Measurements from ENCODE around the gene PIH1D1.

Gene PIH1D1

DNA sequence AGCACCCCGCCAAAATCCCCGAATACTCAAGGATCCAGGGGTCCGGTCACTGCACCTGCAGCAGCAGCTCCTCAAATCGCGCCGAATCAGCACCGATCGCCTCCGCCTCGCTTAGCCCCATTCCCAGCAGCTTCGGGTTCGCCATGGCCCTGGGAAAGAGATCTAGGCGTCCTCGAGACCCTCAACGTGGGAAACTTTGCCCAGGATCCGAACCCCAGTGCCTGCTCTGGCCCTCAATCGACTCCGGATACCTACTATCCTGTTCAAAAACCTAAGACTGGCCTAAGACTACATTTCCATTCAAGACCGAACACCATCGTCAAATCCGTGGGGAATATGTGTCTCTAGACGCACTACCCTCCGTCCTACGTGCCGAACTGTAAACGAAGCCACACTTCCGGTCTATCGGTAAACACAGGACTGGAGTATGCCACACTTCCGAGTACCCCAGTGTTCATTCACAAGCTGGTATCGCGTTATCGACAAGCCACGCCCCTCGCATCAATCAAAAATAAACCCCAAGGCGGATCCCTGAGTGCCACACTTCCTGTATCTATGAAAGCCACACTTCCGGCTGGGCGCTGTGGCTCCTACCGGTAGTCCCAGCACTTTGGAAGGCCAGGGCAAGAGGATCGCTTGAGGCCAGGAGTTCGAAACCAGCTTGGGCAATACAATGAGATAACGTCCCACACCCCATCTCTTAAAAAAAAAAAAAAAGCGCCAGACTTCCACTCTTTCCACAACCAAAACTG lies at the start of gene PIH1D1:
PIH1D1 (minus strand) TSS at position 385 of the 752 bp plus-strand sequence; CDS start at position 145, 240 bp downstream.
- Mint-ChIP-seq H3K4me1 (ENCODE audit: low read depth) (peaks cover 48% of the 10 kb centered on the region), H3K27me3 (no peaks in the 10 kb centered on the region), H3K4me3 (peak within 1 kb of the TSS; percentile 100), H3K9me3 (ENCODE audit: low read depth) (no peaks in the 10 kb centered on the region), H3K27ac (peak within 1 kb of the TSS; percentile 100), H3K36me3 (peaks cover 6% of the 10 kb centered on the region)

DNA sequence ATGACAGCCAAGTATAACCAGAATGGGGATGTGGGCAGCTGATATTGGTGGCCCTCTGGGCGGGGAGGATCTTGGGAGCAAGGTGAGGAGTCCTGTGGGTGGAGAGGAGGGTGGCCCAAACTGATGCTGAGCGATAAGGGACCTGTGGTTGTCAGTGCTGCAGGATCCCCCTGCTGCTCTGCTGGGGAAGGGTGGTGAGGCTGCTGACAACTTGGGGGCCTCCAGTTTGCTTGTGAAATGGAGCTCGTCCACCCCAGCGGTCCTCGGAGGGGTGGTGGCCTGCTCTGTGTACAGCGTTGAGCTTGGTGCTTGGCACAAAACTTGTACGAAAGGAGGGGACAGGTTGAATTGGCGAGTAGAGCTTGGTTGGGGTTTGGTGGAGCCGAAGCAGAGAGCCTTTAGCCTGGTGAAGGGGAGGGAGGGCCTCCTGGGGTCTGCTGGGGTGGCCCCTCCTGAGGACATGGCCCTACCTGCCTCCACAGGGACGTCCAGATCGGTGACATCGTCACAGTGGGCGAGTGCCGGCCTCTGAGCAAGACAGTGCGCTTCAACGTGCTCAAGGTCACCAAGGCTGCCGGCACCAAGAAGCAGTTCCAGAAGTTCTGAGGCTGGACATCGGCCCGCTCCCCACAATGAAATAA lies 47.5 kb upstream of the PIH1D1 start:
- Mint-ChIP-seq H3K9me3 (ENCODE audit: low read depth) (no peaks in the 10 kb centered on the region), H3K27me3 (no peaks in the 10 kb centered on the region)

DNA sequence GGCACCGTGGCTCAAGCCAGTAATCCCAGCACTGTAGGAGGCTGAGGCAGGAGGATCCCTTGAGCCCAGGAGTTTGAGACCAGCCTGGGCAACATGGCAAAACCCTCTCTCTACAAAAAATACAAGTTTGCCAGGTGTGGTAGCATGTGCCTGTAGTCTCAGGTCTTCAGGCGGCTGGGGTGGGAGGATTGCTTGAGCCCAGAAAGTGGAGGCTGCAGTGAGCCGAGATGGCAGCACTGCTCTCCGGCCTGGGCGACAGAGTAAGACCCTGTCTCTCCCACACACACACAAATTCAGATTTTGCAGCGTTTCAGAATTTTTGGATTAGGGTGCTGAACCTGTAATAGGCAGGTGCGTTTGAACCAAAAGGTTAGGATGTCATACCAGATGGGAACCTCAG lies 46.9 kb upstream of the PIH1D1 start:
- H3K27me3 Mint-ChIP-seq = no peaks in the 10 kb centered on the region
- H3K4me1 Mint-ChIP-seq (ENCODE audit: low read depth) = peaks cover 51% of the 10 kb centered on the region
- H3K36me3 Mint-ChIP-seq = peaks cover 22% of the 10 kb centered on the region
- no peaks in the 10 kb centered on the region for H3K9me3 Mint-ChIP-seq (ENCODE audit: low read depth)
- peak overlapping the region; percentile 98 for H3K4me3 Mint-ChIP-seq
- peak overlapping the region; percentile 98 for H3K27ac Mint-ChIP-seq

More for the DNA sequence above, 47.5 kb upstream of the PIH1D1 start:
- H3K4me1 Mint-ChIP-seq (ENCODE audit: low read depth) = peaks cover 51% of the 10 kb centered on the region
- H3K27ac Mint-ChIP-seq = peak overlapping the region; percentile 98
- H3K36me3 Mint-ChIP-seq = peaks cover 22% of the 10 kb centered on the region
- H3K4me3 Mint-ChIP-seq = peak overlapping the region; percentile 98

DNA sequence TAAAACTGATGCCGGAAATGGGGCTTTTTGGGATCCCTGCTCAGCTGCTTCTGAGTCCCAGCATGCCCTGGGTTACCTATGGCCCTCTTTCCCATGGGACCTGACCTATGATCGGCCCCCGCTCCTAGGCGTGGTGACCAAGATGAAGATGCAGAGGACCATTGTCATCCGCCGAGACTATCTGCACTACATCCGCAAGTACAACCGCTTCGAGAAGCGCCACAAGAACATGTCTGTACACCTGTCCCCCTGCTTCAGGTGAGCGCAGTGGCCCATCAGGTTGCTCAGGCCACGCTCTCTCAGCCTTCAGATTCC lies 46.1 kb upstream of the PIH1D1 start:
- H3K27ac Mint-ChIP-seq = peak overlapping the region; percentile 98
- H3K27me3 Mint-ChIP-seq = no peaks in the 10 kb centered on the region
- peaks cover 22% of the 10 kb centered on the region for H3K36me3 Mint-ChIP-seq
- H3K4me3 Mint-ChIP-seq = peak overlapping the region; percentile 98
- peaks cover 48% of the 10 kb centered on the region for H3K4me1 Mint-ChIP-seq (ENCODE audit: low read depth)
- no peaks in the 10 kb centered on the region for H3K9me3 Mint-ChIP-seq (ENCODE audit: low read depth)

DNA sequence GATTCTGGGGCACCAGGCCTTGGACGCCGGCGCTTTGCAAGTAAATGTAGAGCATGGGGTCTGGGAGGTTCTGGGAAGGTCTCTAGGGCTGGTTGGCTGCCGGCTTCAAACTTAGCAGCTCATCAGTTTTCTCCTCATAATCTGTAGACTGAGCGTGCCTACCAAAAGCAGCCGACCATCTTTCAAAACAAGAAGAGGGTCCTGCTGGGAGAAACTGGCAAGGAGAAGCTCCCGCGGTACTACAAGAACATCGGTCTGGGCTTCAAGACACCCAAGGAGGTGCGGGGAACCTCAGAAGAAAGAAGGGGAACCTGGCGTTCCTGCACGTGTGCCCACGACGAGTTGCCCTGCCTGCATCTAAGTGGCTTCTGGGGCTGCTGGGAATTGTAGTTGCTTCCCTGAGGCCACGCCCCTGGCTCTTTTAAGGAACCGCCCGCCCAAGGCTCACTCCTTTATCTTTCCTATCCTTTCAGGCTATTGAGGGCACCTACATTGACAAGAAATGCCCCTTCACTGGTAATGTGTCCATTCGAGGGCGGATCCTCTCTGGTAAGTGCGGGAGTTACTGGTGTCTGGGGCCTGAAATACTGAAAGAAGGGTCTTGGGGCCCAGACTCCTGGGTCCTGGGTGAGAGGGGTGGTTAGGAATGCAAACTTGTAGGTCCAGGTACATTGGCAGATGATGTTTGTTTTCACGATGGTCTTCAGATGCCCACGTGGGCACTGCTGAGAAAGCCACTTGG lies 45.6 kb upstream of the PIH1D1 start:
- peaks cover 49% of the 10 kb centered on the region for H3K4me1 Mint-ChIP-seq (ENCODE audit: low read depth)
- H3K27ac Mint-ChIP-seq = peak overlapping the region; percentile 98
- peak overlapping the region; percentile 98 for H3K4me3 Mint-ChIP-seq
- H3K27me3 Mint-ChIP-seq = no peaks in the 10 kb centered on the region
- H3K36me3 Mint-ChIP-seq = peaks cover 22% of the 10 kb centered on the region
- no peaks in the 10 kb centered on the region for H3K9me3 Mint-ChIP-seq (ENCODE audit: low read depth)

DNA sequence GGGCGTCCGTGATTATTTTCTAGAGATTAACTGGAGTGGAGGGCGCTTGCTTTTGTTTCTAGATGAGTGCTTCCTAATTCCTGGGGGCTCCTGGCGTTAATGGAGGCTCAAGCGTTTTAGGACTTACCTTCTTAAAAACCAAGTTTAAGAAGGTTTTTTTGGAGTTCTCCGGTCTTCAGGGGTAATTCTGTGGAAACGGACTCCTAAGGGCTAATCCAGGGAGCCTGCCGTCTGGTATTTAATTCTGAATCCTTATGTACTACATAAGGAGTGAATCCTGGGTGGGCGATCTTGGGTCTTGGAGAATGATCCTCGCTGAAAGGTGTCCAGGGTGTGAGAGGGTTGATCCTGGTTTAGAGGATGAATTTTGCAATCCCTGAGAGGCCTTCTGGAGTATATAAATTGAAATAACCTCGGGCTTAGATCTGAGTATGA lies 45.0 kb upstream of the PIH1D1 start:
- Mint-ChIP-seq H3K27me3 (no peaks in the 10 kb centered on the region), H3K4me3 (peak overlapping the region; percentile 98), H3K27ac (peak overlapping the region; percentile 98), H3K9me3 (ENCODE audit: low read depth) (no peaks in the 10 kb centered on the region), H3K4me1 (ENCODE audit: low read depth) (peaks cover 46% of the 10 kb centered on the region), H3K36me3 (peaks cover 24% of the 10 kb centered on the region)

DNA sequence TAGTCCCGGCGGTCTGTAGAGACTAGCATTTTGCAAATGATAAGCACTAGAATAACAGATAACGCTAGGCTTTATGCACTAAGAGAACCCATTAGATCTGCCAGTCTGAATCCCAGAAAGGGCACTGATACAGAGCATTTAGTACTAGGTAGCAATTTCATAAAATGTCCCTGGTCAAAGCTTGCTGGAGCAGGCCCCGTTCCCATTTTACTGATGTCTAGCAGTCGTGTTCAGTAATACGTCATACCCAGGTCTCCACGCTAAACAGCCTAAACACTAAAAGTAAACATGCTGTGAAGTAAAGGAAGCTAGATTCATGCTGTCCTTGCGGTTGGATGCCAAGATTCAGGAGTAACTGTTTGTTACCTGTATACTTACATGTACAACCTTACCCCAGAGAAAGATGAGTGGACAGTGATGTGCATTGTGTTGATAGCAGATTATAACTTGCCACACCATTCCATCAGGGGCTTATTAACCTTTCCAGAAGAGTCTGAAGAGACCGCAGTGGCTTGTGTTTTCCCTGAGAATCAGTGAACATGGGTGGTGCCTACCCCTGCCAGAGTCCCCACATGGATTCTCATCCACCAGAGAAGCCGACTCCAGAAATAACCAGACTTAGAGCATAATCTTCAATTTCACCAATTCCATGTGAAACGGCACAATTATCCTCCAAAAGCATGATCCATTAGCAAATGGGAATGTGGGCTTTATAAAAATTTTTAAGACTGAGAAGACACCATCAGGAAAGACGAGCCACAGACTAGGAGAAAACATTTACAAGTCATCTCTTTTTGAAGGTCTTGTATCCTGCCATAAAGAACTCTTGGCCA lies 41.2 kb upstream of the PIH1D1 start:
- Mint-ChIP-seq H3K27ac (peak overlapping the region; percentile 79), H3K4me3 (peak overlapping the region; percentile 58), H3K27me3 (no peaks in the 10 kb centered on the region), H3K4me1 (ENCODE audit: low read depth) (peaks cover 36% of the 10 kb centered on the region), H3K9me3 (ENCODE audit: low read depth) (no peaks in the 10 kb centered on the region), H3K36me3 (peaks cover 31% of the 10 kb centered on the region)

DNA sequence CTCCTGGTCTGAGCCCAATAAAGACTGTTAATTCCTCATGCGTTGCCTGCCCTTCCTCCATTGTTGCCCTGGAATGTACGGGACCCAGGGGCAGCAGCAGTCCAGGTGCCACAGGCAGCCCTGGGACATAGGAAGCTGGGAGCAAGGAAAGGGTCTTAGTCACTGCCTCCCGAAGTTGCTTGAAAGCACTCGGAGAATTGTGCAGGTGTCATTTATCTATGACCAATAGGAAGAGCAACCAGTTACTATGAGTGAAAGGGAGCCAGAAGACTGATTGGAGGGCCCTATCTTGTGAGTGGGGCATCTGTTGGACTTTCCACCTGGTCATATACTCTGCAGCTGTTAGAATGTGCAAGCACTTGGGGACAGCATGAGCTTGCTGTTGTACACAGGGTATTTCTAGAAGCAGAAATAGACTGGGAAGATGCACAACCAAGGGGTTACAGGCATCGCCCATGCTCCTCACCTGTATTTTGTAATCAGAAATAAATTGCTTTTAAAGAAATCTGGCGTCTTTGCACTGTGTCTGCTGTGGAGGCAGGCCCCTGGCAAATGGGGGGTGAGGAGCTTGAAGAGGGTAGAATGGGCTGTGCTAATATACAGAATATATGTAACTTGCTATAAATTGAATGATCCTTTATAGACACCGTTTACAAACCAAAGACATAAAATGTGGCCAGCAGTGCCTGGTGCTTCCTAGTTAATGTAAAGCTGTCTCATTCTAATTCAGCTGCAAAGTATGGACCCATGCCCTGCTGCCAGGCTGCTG lies 40.4 kb upstream of the PIH1D1 start:
- H3K27ac Mint-ChIP-seq = peak overlapping the region; percentile 79
- no peaks in the 10 kb centered on the region for H3K27me3 Mint-ChIP-seq
- no peaks in the 10 kb centered on the region for H3K9me3 Mint-ChIP-seq (ENCODE audit: low read depth)
- peaks cover 30% of the 10 kb centered on the region for H3K36me3 Mint-ChIP-seq
- peak overlapping the region; percentile 58 for H3K4me3 Mint-ChIP-seq
- peaks cover 36% of the 10 kb centered on the region for H3K4me1 Mint-ChIP-seq (ENCODE audit: low read depth)

DNA sequence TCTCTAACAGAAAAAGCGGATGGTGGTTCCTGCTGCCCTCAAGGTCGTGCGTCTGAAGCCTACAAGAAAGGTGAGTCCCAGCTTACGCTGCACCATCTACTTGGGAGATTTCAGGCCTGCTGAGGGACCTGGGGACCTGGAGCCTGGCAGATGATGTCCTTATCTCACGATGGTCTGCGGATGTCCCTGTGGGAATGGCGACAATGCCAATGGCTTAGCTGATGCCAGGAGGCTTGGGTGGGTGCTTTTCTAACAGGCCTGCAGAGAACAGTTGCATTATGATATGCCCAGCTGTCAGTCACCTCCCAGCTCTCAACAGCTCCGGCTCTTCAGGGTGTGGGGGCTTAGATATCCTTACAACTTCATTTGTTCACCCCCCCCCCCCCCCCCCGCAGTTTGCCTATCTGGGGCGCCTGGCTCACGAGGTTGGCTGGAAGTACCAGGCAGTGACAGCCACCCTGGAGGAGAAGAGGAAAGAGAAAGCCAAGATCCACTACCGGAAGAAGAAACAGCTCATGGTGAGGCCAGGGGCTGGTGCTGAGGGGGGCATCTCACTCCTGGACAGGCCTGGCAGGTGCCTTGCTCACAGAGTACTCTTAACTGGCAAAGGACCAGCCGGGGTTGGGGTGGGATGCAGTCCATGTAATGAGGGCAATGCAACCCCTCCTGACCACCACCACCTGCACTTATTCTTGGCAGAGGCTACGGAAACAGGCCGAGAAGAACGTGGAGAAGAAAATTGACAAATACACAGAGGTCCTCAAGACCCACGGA lies 39.6 kb upstream of the PIH1D1 start:
- Mint-ChIP-seq H3K27ac (peak overlapping the region; percentile 100), H3K27me3 (no peaks in the 10 kb centered on the region), H3K9me3 (ENCODE audit: low read depth) (no peaks in the 10 kb centered on the region), H3K4me1 (ENCODE audit: low read depth) (peaks cover 37% of the 10 kb centered on the region), H3K36me3 (peaks cover 26% of the 10 kb centered on the region), H3K4me3 (peak overlapping the region; percentile 99)

DNA sequence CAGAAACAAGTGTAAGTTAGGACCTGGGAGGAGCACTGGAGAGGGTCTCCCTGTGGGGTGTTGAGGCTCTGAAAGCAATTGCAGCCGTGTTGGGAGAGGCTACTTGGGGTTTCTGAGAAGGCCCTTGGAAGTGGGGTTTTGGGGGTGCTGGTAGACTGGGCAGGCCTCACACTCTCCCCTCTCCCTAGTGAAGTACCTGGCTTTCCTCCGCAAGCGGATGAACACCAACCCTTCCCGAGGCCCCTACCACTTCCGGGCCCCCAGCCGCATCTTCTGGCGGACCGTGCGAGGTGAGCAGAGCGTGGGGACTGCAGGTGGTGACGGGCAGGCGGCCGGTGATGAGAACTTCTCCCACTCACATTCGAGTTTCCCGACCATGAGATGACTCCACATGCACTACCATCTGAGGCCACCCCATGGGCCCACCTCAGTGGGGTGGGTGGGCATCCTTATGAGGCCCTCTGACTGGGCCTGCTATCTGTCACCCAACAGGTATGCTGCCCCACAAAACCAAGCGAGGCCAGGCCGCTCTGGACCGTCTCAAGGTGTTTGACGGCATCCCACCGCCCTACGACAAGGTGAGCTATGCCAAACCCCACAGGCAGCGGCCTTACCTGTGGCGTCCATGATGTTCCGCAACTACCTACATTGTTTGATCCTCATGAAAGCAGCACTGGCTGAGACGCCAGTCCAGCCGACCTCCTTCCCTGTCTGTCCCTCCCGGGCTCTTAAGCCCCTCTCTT lies 38.8 kb upstream of the PIH1D1 start:
- Mint-ChIP-seq H3K4me3 (peak overlapping the region; percentile 99), H3K9me3 (ENCODE audit: low read depth) (no peaks in the 10 kb centered on the region), H3K4me1 (ENCODE audit: low read depth) (peaks cover 38% of the 10 kb centered on the region), H3K36me3 (peaks cover 26% of the 10 kb centered on the region), H3K27ac (peak overlapping the region; percentile 100), H3K27me3 (no peaks in the 10 kb centered on the region)

DNA sequence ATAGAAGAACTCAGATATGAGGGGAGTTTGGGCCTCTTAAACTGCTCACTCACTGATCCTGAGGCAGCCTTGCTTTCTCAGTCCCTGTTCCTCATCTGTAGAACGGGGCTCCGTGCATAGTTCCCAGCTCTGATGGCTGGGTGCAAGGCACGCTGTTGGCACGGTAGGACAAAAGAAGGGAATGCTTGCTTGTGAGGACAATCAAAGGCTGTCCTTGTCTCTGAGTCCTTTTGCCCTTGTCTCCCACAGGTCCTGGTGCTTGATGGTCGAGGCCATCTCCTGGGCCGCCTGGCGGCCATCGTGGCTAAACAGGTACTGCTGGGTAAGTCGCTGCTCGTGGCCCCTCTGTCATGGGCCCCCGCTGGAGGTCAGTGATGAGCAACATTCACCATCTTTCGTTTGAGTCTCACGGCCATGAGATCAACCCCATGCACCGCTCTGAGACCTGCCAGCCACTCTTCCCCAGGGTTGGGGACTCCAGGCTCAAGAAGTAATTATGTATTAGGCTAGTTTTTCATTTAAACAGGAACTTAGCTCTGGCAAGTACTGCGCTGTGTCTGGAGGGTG lies 38.1 kb upstream of the PIH1D1 start:
- H3K4me3 Mint-ChIP-seq = peak overlapping the region; percentile 99
- peaks cover 32% of the 10 kb centered on the region for H3K4me1 Mint-ChIP-seq (ENCODE audit: low read depth)
- no peaks in the 10 kb centered on the region for H3K9me3 Mint-ChIP-seq (ENCODE audit: low read depth)
- H3K27ac Mint-ChIP-seq = peak overlapping the region; percentile 100
- peaks cover 26% of the 10 kb centered on the region for H3K36me3 Mint-ChIP-seq
- H3K27me3 Mint-ChIP-seq = no peaks in the 10 kb centered on the region

DNA sequence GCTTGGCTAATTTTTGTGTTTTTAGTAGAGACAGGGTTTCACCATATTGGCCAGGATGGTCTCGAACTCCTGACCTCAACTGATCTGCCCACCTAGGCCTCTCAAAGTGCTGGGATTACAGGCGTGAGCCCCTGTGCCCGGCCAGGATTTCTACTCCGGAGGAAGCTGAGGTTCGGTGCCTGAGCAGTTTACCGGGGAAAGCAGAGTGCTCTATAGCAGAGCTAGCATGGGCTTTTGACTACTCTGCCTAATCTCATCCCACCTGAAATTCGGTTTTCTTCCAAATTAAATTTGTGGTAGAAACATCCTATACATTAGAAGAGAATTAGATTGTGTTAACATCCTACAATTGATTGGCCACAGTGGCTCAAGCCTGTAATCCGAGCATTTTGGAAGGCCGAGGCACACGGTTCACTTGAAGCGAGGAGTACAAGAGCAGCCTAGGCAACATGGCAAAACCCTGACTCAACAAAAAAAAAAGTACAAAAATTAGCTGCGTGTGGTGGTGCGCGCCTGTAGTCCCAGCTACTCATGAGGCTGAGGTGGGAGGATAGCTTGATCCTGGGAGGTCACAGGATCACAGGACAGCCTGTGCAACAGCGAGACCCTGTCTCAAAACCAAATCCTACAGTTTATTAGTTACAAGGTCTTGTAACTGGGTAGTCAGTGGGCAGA lies 37.4 kb upstream of the PIH1D1 start:
- Mint-ChIP-seq H3K36me3 (peaks cover 26% of the 10 kb centered on the region), H3K27ac (peak overlapping the region; percentile 100), H3K9me3 (ENCODE audit: low read depth) (no peaks in the 10 kb centered on the region), H3K4me3 (peak overlapping the region; percentile 99), H3K27me3 (no peaks in the 10 kb centered on the region), H3K4me1 (ENCODE audit: low read depth) (peaks cover 32% of the 10 kb centered on the region)
